Measurements from ENCODE around the gene NELFA. TPM values are rescaled to one million over a fixed set of nuclear protein-coding genes. Genes with fewer than 3 reads are reported as not detected.

Gene NELFA
- total RNA-seq, 4 donors from 2014 or later, result 22.0 to 80.4 (median 31.8) TPM

DNA sequence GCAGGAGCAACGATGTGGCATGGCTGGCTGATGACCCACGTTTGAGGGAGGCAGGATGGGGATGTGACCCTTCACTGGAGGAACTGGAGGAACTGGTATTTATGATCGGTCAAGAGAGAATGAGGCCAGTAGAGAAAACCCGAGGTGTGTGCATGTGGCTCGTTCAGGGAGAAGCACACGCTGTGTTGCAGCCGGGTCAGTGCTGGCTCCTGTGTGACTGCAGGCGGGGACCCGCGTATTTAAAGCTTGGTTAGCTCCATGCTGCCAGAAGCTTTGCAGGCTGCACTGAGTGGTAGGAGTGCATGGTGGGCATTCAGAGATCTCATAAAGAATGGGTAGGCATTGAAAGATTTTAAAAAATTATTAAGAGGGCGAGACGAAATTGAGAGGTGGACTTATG is 52.1 kb downstream of the NELFA start:
- Histone ChIP-seq H3K36me3 (peaks cover 0 to 24% (median 3%) of the 10 kb centered on the region in 4 donors), H3K27ac (no peak overlapping the region), H3K4me3 (no peak overlapping the region), H3K9me3 (no peaks in the 10 kb centered on the region), H3K27me3 (no peaks in the 10 kb centered on the region), H3K4me1 (no peaks in the 10 kb centered on the region)
- 87 to 100% methylated on average over 2 to 12 of the region's 12 CpGs for WGBS, 2 donors (ENCODE audit: low coverage in 1 of 2)
- TF ChIP-seq POLR2AphosphoS5 (IDR thresholded peaks at IDR 0.05), result no peak
- TF ChIP-seq, protein P1, sequence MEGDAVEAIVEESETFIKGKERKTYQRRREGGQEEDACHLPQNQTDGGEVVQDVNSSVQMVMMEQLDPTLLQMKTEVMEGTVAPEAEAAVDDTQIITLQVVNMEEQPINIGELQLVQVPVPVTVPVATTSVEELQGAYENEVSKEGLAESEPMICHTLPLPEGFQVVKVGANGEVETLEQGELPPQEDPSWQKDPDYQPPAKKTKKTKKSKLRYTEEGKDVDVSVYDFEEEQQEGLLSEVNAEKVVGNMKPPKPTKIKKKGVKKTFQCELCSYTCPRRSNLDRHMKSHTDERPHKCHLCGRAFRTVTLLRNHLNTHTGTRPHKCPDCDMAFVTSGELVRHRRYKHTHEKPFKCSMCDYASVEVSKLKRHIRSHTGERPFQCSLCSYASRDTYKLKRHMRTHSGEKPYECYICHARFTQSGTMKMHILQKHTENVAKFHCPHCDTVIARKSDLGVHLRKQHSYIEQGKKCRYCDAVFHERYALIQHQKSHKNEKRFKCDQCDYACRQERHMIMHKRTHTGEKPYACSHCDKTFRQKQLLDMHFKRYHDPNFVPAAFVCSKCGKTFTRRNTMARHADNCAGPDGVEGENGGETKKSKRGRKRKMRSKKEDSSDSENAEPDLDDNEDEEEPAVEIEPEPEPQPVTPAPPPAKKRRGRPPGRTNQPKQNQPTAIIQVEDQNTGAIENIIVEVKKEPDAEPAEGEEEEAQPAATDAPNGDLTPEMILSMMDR (IDR thresholded peaks at IDR 0.05), result no peak
- no peak for TF ChIP-seq EP300 (IDR thresholded peaks at IDR 0.05; ENCODE audit: low read depth)
- TF ChIP-seq POLR2A (IDR thresholded peaks at IDR 0.05), result no peak
- DNase-seq, result no peak
- intact Hi-C loops (cut with DNase I; ENCODE audit: low total_unique reads) (no loop called here), in situ Hi-C loops (cut with MboI; ENCODE audit: low pct_ligation_motif_present in 1 of 4, low pct_unique_long_range_greater_than_20kb in 1 of 4, low sequenced_read_pairs in 3 of 4) (loop anchor here in 1 of 4 donors (25.0 kb wide), 1 partner anchor 231 kb away; no protein-coding TSS in a partner anchor)

DNA sequence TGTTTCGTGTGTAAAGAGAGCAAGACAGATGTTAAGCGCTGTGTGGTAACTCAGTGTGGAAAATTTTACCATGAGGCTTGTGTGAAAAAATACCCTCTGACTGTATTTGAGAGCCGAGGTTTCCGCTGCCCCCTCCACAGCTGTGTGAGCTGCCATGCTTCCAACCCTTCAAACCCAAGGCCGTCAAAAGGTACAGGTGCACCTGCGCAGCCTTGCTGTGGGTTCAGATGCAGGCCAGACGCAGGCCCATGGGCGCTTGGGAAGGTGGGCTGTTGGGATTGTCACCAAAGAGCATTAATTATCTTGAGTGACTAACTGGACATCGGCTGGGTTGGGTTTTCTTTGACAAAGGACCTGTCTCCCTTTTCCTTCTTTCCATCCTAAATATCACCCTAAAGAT is 55.4 kb downstream of the NELFA start:
- no peaks in the 10 kb centered on the region for H3K9me3 ChIP-seq
- in situ Hi-C loops (cut with MboI; ENCODE audit: low pct_ligation_motif_present in 1 of 4, low pct_unique_long_range_greater_than_20kb in 1 of 4, low sequenced_read_pairs in 3 of 4), result loop anchor here in 1 of 4 donors (25.0 kb wide), 1 partner anchor 234 kb away; no protein-coding TSS in a partner anchor
- TF ChIP-seq POLR2AphosphoS5 (IDR thresholded peaks at IDR 0.05) (no peak), POLR2A (IDR thresholded peaks at IDR 0.05) (no peak), EP300 (IDR thresholded peaks at IDR 0.05; ENCODE audit: low read depth) (no peak)
- TF ChIP-seq, protein P1 (IDR thresholded peaks at IDR 0.05), result no peak
- intact Hi-C loops (cut with DNase I; ENCODE audit: low total_unique reads), result no loop called here
- no peak overlapping the region for H3K27ac ChIP-seq
- no peaks in the 10 kb centered on the region for H3K4me1 ChIP-seq
- WGBS, 2 donors (ENCODE audit: low coverage in 1 of 2), result 84 to 87% methylated on average over 5 to 9 of the region's 9 CpGs
- peaks cover 0 to 14% (median 0%) of the 10 kb centered on the region in 4 donors for H3K36me3 ChIP-seq
- H3K27me3 ChIP-seq, result no peaks in the 10 kb centered on the region
- DNase-seq, result no peak
- H3K4me3 ChIP-seq, result no peak overlapping the region

DNA sequence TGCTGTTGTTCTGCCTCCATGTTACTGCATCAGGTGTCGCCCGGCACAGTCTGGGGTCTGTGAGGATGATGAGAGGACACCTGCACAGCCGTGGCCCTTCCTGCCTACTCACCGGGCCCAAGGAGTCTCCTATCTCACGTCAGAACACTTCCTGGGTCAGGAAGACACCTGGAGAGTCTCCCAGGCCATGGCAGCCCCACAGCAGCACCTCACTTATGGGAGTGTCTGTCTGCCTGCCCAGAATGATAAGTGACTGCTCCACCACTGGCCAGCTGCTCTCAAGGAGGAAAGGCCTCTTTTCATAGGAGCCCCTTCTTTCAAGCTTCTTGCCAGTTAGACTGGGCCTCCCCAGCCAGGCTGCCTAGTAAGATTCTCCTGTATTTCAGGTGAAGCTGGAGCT is 56.1 kb downstream of the NELFA start:
- Histone ChIP-seq H3K36me3 (peaks cover 0 to 8% (median 0%) of the 10 kb centered on the region in 4 donors), H3K27ac (no peak overlapping the region), H3K4me1 (no peaks in the 10 kb centered on the region), H3K9me3 (no peaks in the 10 kb centered on the region), H3K4me3 (no peak overlapping the region), H3K27me3 (no peaks in the 10 kb centered on the region)
- intact Hi-C loops (cut with DNase I; ENCODE audit: low total_unique reads) (no loop called here), in situ Hi-C loops (cut with MboI; ENCODE audit: low pct_ligation_motif_present in 1 of 4, low pct_unique_long_range_greater_than_20kb in 1 of 4, low sequenced_read_pairs in 3 of 4) (loop anchor here in 1 of 4 donors (25.0 kb wide), 1 partner anchor 235 kb away; no protein-coding TSS in a partner anchor)
- TF ChIP-seq EP300 (IDR thresholded peaks at IDR 0.05; ENCODE audit: low read depth) (no peak), POLR2A (IDR thresholded peaks at IDR 0.05) (no peak), POLR2AphosphoS5 (IDR thresholded peaks at IDR 0.05) (no peak)
- TF ChIP-seq, protein P1 (IDR thresholded peaks at IDR 0.05), result no peak
- 92% methylated on average over 5 of the region's 5 CpGs; no CpG with 5 or more reads in 1 of the 2 donors for WGBS, 2 donors (ENCODE audit: low coverage in 1 of 2)
- DNase-seq, result no peak

DNA sequence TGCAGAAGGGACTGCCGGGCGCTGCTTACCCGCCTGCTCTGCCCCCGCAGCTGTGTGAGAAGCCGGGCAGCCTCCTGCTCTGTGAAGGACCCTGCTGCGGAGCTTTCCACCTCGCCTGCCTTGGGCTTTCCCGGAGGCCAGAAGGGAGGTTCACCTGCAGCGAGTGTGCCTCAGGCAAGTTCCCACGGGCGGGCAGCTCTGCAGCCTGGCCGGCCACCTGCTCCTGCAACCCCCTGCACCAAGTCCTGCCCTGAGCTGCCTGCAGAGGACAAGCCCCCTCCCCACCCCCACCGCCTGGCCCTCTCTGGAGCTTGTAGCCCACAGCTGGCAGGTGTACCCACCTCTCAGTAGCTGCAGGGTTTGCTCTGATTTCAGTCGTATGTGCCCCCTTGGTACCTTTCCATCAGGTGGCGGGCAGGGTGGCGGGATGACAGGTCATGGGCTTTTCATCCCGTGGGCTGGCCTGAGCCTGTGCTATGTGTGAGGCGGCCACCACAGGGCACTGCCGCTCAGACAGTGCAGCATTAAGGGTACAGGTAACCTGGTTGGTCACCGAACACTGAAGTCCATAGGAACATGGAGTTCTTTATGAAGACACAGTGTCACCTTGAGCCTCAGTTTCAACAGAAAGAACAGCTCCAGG is 56.6 kb downstream of the NELFA start:
- in situ Hi-C loops (cut with MboI; ENCODE audit: low pct_ligation_motif_present in 1 of 4, low pct_unique_long_range_greater_than_20kb in 1 of 4, low sequenced_read_pairs in 3 of 4) (loop anchor here in 1 of 4 donors (25.0 kb wide), 1 partner anchor 235 kb away; no protein-coding TSS in a partner anchor), intact Hi-C loops (cut with DNase I; ENCODE audit: low total_unique reads) (no loop called here)
- Histone ChIP-seq H3K27me3 (no peaks in the 10 kb centered on the region), H3K36me3 (peaks cover 0 to 8% (median 0%) of the 10 kb centered on the region in 4 donors), H3K9me3 (no peaks in the 10 kb centered on the region), H3K27ac (no peak overlapping the region), H3K4me1 (no peaks in the 10 kb centered on the region), H3K4me3 (no peak overlapping the region)
- TF ChIP-seq POLR2A (IDR thresholded peaks at IDR 0.05) (no peak), EP300 (IDR thresholded peaks at IDR 0.05; ENCODE audit: low read depth) (no peak), POLR2AphosphoS5 (IDR thresholded peaks at IDR 0.05) (no peak)
- TF ChIP-seq, protein P1 (IDR thresholded peaks at IDR 0.05), result no peak
- no peak for DNase-seq
- WGBS, 2 donors (ENCODE audit: low coverage in 1 of 2), result 91% methylated on average over 16 of the region's 20 CpGs; no CpG with 5 or more reads in 1 of the 2 donors

Measured in transverse colon (tissue), 4 donors.